Effector memory CD4-positive, alpha-beta T cell (primary cell): ENCODE data around the gene ABCB10.
"Not testable (repeated sequence)": the region's sequence is repeated elsewhere in the genome, so short reads cannot be mapped to it uniquely, and the experiment has no call there.

ENCODE experiments used
- DNase-seq, 3 donors: peaks; one replicate each; pipeline ENCODE4 v3.0.0-alpha.2; 2020
- H3K27ac ChIP-seq: 2 replicates; pipeline ENCODE4 v1.7.0; 2013; ENCODE audit warnings: mild to moderate bottlenecking, low read length, moderate library complexity; ENCODE audit not compliant: insufficient read depth, poor library complexity, severe bottlenecking
- H3K27me3 ChIP-seq: replicated peaks from 2 replicates; pipeline ENCODE4 v1.7.0; 2013; ENCODE audit warnings: mild to moderate bottlenecking, low read length; ENCODE audit not compliant: insufficient read depth, control insufficient read depth, poor library complexity, severe bottlenecking
- H3K36me3 ChIP-seq: 2 replicates; pipeline ENCODE4 v1.7.0; 2013; ENCODE audit warnings: mild to moderate bottlenecking, low read length, moderate library complexity; ENCODE audit not compliant: control insufficient read depth, insufficient read depth
- H3K4me1 ChIP-seq: 2 replicates; pipeline ENCODE4 v1.7.0; 2013; ENCODE audit warnings: low read length, mild to moderate bottlenecking; ENCODE audit not compliant: control insufficient read depth, insufficient read depth, poor library complexity, severe bottlenecking
- H3K4me3 ChIP-seq: 2 replicates; pipeline ENCODE4 v1.7.0; 2013; ENCODE audit warnings: low read length, low read depth, mild to moderate bottlenecking; ENCODE audit not compliant: insufficient read depth, poor library complexity, severe bottlenecking
- H3K9me3 ChIP-seq: 2 replicates; pipeline ENCODE4 v1.7.0; 2013; ENCODE audit warnings: mild to moderate bottlenecking, low read length, moderate library complexity; ENCODE audit not compliant: control insufficient read depth

Gene ABCB10

GRCh38 chr1:229572286-229572685 is 13.8 kb upstream of the ABCB10 start:
- Histone ChIP-seq H3K27me3 (no peaks in the 10 kb centered on the region), H3K36me3 (no peaks in the 10 kb centered on the region), H3K27ac (no peak overlapping the region), H3K9me3 (no peaks in the 10 kb centered on the region), H3K4me1 (no peaks in the 10 kb centered on the region), H3K4me3 (no peak overlapping the region)
- DNase-seq = no peak

- Histone ChIP-seq H3K4me3 (no peak overlapping the region), H3K9me3 (no peaks in the 10 kb centered on the region), H3K36me3 (no peaks in the 10 kb centered on the region), H3K27ac (no peak overlapping the region), H3K27me3 (no peaks in the 10 kb centered on the region), H3K4me1 (no peaks in the 10 kb centered on the region)
- no peak for DNase-seq
Measured at GRCh38 chr1:229570891-229571516, 12.5 kb upstream of the ABCB10 start.

GRCh38 chr1:229570305-229570704 is 11.8 kb upstream of the ABCB10 start:
- no peaks in the 10 kb centered on the region for H3K27me3 ChIP-seq
- H3K4me1 ChIP-seq = no peaks in the 10 kb centered on the region

GRCh38 chr1:229567109-229567868 is 8.8 kb upstream of the ABCB10 start:
- no peaks in the 10 kb centered on the region for H3K4me1 ChIP-seq
- no peak overlapping the region for H3K4me3 ChIP-seq
- H3K27ac ChIP-seq = no peak overlapping the region
- no peaks in the 10 kb centered on the region for H3K27me3 ChIP-seq
- no peaks in the 10 kb centered on the region for H3K9me3 ChIP-seq
- no peak for DNase-seq
- H3K36me3 ChIP-seq = no peaks in the 10 kb centered on the region

More at GRCh38 chr1:229570305-229570704, 11.8 kb upstream of the ABCB10 start:
- no peak overlapping the region for H3K27ac ChIP-seq
- H3K9me3 ChIP-seq = no peaks in the 10 kb centered on the region
- H3K36me3 ChIP-seq = no peaks in the 10 kb centered on the region
- no peak overlapping the region for H3K4me3 ChIP-seq
- DNase-seq = no peak

GRCh38 chr1:229563701-229564100 is 5.2 kb upstream of the ABCB10 start:
- no peak overlapping the region for H3K4me3 ChIP-seq
- peaks cover 5% of the 10 kb centered on the region for H3K4me1 ChIP-seq
- no peaks in the 10 kb centered on the region for H3K36me3 ChIP-seq
- H3K27me3 ChIP-seq = no peaks in the 10 kb centered on the region
- no peak overlapping the region for H3K27ac ChIP-seq
- H3K9me3 ChIP-seq = no peaks in the 10 kb centered on the region
- DNase-seq = no peak

GRCh38 chr1:229563241-229563640 is 4.7 kb upstream of the ABCB10 start:
- H3K9me3 ChIP-seq = no peaks in the 10 kb centered on the region
- no peaks in the 10 kb centered on the region for H3K36me3 ChIP-seq
- H3K27ac ChIP-seq = no peak overlapping the region
- no peak for DNase-seq
- no peak overlapping the region for H3K4me3 ChIP-seq
- peaks cover 5% of the 10 kb centered on the region for H3K4me1 ChIP-seq
- H3K27me3 ChIP-seq = no peaks in the 10 kb centered on the region

- H3K27me3 ChIP-seq = no peaks in the 10 kb centered on the region
- H3K9me3 ChIP-seq = no peaks in the 10 kb centered on the region
- no peak for DNase-seq
- H3K4me1 ChIP-seq = peaks cover 5% of the 10 kb centered on the region
- no peaks in the 10 kb centered on the region for H3K36me3 ChIP-seq
- H3K4me3 ChIP-seq = no peak overlapping the region
- H3K27ac ChIP-seq = no peak overlapping the region
Measured at GRCh38 chr1:229562686-229563085, 4.2 kb upstream of the ABCB10 start.

GRCh38 chr1:229561141-229561540 is 2.6 kb upstream of the ABCB10 start:
- no peak for DNase-seq
- Histone ChIP-seq H3K27me3 (no peaks in the 10 kb centered on the region), H3K27ac (no peak overlapping the region), H3K4me1 (peaks cover 12% of the 10 kb centered on the region), H3K4me3 (no peak overlapping the region), H3K9me3 (no peaks in the 10 kb centered on the region), H3K36me3 (no peaks in the 10 kb centered on the region)

- H3K9me3 ChIP-seq, H3K4me3 ChIP-seq, H3K36me3 ChIP-seq, H3K27ac ChIP-seq, H3K27me3 ChIP-seq, DNase-seq: not testable (repeated sequence)
- H3K4me1 ChIP-seq = peaks cover 12% of the 10 kb centered on the region
Measured at GRCh38 chr1:229560124-229560523, 1.6 kb upstream of the ABCB10 start.

- Histone ChIP-seq H3K4me3 (peak overlapping the region; percentile 95), H3K4me1 (peaks cover 12% of the 10 kb centered on the region), H3K27ac (peak overlapping the region; percentile 63)
- DNase-seq, H3K9me3 ChIP-seq, H3K27me3 ChIP-seq, H3K36me3 ChIP-seq: not testable (repeated sequence)
Measured at GRCh38 chr1:229559336-229559801, 862 bp upstream of the ABCB10 start.
